ENCODE results near the gene FAM153A.
"Not testable (repeated sequence)": the region's sequence is repeated elsewhere in the genome, so short reads cannot be mapped to it uniquely, and the experiment has no call there.

FAM153A gene

GRCh38 chr5:177723831-177724485, 58.7 kb downstream of the FAM153A start:
- DNase-seq, result not testable (repeated sequence)

GRCh38 chr5:177722829-177723228, 59.9 kb downstream of the FAM153A start:
- not testable (repeated sequence) for DNase-seq

GRCh38 chr5:177719989-177720388, 62.7 kb downstream of the FAM153A start:
- not testable (repeated sequence) for DNase-seq

GRCh38 chr5:177715423-177715822, 67.3 kb downstream of the FAM153A start:
- DNase-seq, result not testable (repeated sequence)

- DNase-seq, result not testable (repeated sequence)
These were observed 86.6 kb downstream of the FAM153A start for GRCh38 chr5:177696100-177696499.

GRCh38 chr5:177695356-177695930, 87.3 kb downstream of the FAM153A start:
- DNase-seq, result not testable (repeated sequence)

GRCh38 chr5:177694518-177694835, 88.2 kb downstream of the FAM153A start:
- DNase-seq, result not testable (repeated sequence)

- not testable (repeated sequence) for DNase-seq
These were observed 88.8 kb downstream of the FAM153A start for GRCh38 chr5:177693671-177694517.

- DNase-seq, result not testable (repeated sequence)
These were observed 89.7 kb downstream of the FAM153A start for GRCh38 chr5:177692969-177693368.

GRCh38 chr5:177692507-177692906, 90.2 kb downstream of the FAM153A start:
- DNase-seq, result not testable (repeated sequence)

GRCh38 chr5:177689011-177689610, 93.6 kb downstream of the FAM153A start:
- DNase-seq, result not testable (repeated sequence)

- not testable (repeated sequence) for DNase-seq
These were observed 94.6 kb downstream of the FAM153A start for GRCh38 chr5:177688091-177688490.

- DNase-seq, result not testable (repeated sequence)
These were observed 100.8 kb downstream of the FAM153A start for GRCh38 chr5:177681920-177682319.

All from NCI-H1417 treated with DMSO at 0.1 percent for 48 hours (cell line).